SK-N-SH treated with all-trans-retinoic acid at 6 μM for 48 hours (cell line): ENCODE results near the gene PRSS38.

Source experiments
- ESRRG ChIP-seq: fragments of 250-450 bp; sonication (Bioruptor Pico); IDR thresholded peaks from 2 replicates; pipeline ENCODE4 v1.6.1; 2021; ENCODE audit warnings: mild to moderate bottlenecking
- PATZ1 ChIP-seq: fragments of 250-450 bp; sonication (Bioruptor Pico); IDR thresholded peaks from 2 replicates; pipeline ENCODE4 v1.8.0; 2020; ENCODE audit warnings: mild to moderate bottlenecking, moderate library complexity, borderline replicate concordance
- POU6F1 ChIP-seq: fragments of 250-450 bp; sonication (Bioruptor Pico); IDR thresholded peaks from 2 replicates; pipeline ENCODE4 v1.8.0; 2021; ENCODE audit warnings: low read depth, mild to moderate bottlenecking, moderate library complexity, borderline replicate concordance
- SNAI2 ChIP-seq: fragments of 250-450 bp; sonication (Bioruptor Pico); IDR thresholded peaks from 2 replicates; pipeline ENCODE4 v1.5.0; 2020; ENCODE audit warnings: mild to moderate bottlenecking, moderate library complexity
- TOX ChIP-seq: fragments of 250-450 bp; sonication (Bioruptor Pico); IDR thresholded peaks from 2 replicates; pipeline ENCODE4 v1.8.0; 2021; ENCODE audit warnings: mild to moderate bottlenecking, moderate library complexity, borderline replicate concordance
- ZC3H10 ChIP-seq: fragments of 250-450 bp; sonication (Bioruptor Pico); IDR thresholded peaks from 2 replicates; pipeline ENCODE4 v1.5.1; 2021; ENCODE audit warnings: mild to moderate bottlenecking, moderate library complexity
- ZFP3 ChIP-seq: fragments of 250-450 bp; sonication (Bioruptor Pico); IDR thresholded peaks from 2 replicates; pipeline ENCODE4 v1.5.0; 2020; ENCODE audit warnings: mild to moderate bottlenecking, moderate library complexity
- ZFP30 ChIP-seq: fragments of 450-650 bp; formaldehyde crosslinking; IDR thresholded peaks from 2 replicates; pipeline ENCODE4 v1.5.0; 2022; ENCODE audit warnings: mild to moderate bottlenecking, moderate library complexity
- ZNF70 ChIP-seq: fragments of 450-650 bp; formaldehyde crosslinking; IDR thresholded peaks from 2 replicates; pipeline ENCODE4 v1.5.0; 2020; ENCODE audit warnings: mild to moderate bottlenecking, moderate library complexity
- TF ChIP-seq, protein P1 (sequence below): fragments of 250-450 bp; sonication (Bioruptor Pico); IDR thresholded peaks from 2 replicates; pipeline ENCODE4 v1.5.0; 2020; ENCODE audit warnings: mild to moderate bottlenecking, moderate library complexity

GRCh38 chr1:227775841-227776240, 39.6 kb upstream of the PRSS38 start:
- TF ChIP-seq ZFP30 (CRISPR knock-in tag): no peak
- no peak for TF ChIP-seq ZFP3 (CRISPR knock-in tag)
- TF ChIP-seq POU6F1 (CRISPR knock-in tag): no peak
- no peak for TF ChIP-seq PATZ1 (CRISPR knock-in tag)
- TF ChIP-seq ZC3H10 (CRISPR knock-in tag): no peak
- no peak for TF ChIP-seq ESRRG
- TF ChIP-seq ZNF70: no peak
- TF ChIP-seq SNAI2: no peak
- no peak for TF ChIP-seq TOX
- TF ChIP-seq, protein P1, sequence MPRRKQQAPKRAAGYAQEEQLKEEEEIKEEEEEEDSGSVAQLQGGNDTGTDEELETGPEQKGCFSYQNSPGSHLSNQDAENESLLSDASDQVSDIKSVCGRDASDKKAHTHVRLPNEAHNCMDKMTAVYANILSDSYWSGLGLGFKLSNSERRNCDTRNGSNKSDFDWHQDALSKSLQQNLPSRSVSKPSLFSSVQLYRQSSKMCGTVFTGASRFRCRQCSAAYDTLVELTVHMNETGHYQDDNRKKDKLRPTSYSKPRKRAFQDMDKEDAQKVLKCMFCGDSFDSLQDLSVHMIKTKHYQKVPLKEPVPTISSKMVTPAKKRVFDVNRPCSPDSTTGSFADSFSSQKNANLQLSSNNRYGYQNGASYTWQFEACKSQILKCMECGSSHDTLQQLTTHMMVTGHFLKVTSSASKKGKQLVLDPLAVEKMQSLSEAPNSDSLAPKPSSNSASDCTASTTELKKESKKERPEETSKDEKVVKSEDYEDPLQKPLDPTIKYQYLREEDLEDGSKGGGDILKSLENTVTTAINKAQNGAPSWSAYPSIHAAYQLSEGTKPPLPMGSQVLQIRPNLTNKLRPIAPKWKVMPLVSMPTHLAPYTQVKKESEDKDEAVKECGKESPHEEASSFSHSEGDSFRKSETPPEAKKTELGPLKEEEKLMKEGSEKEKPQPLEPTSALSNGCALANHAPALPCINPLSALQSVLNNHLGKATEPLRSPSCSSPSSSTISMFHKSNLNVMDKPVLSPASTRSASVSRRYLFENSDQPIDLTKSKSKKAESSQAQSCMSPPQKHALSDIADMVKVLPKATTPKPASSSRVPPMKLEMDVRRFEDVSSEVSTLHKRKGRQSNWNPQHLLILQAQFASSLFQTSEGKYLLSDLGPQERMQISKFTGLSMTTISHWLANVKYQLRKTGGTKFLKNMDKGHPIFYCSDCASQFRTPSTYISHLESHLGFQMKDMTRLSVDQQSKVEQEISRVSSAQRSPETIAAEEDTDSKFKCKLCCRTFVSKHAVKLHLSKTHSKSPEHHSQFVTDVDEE: no peak
